Ascending aorta (tissue), 2 donors: ENCODE measurements around the gene TMEM271. TPM values are rescaled to one million over a fixed set of nuclear protein-coding genes. Genes with fewer than 3 reads are reported as not detected.

Experiments
- DNase-seq, 2 donors: peaks; one replicate each; pipeline ENCODE4 v3.0.0-alpha.2; 2019; ENCODE audit warnings: low spot score in 2 of 2
- H3K27ac ChIP-seq, 2 donors: fragments of 200-600 bp; sonication (generic); one replicate each; pipeline ENCODE4 v1.5.1; 2016 to 2017; ENCODE audit warnings: mild to moderate bottlenecking in 1 of 2
- H3K27me3 ChIP-seq: fragments of 200-600 bp; sonication (generic); one replicate; pipeline ENCODE4 v1.5.1; 2017
- H3K36me3 ChIP-seq, 2 donors: fragments of 200-600 bp; sonication (generic); one replicate each; pipeline ENCODE4 v1.5.1; 2016
- H3K4me1 ChIP-seq, 2 donors: fragments of 200-600 bp; sonication (generic); one replicate each; pipeline ENCODE4 v1.5.1; 2016 to 2017; ENCODE audit warnings: mild to moderate bottlenecking in 1 of 2
- H3K4me3 ChIP-seq, 2 donors: fragments of 200-600 bp; sonication (generic); one replicate each; pipeline ENCODE4 v1.5.1; 2016 to 2017; ENCODE audit warnings: mild to moderate bottlenecking in 1 of 2
- H3K9me3 ChIP-seq, 2 donors: fragments of 200-600 bp; sonication (generic); one replicate each; pipeline ENCODE4 v1.5.1; 2016
- CTCF ChIP-seq, 3 experiments: fragments of 200-600 bp in 2 of 3; fragments of 450-650 bp in 1 of 3; sonication (generic) in 2 of 3; IDR thresholded peaks; one replicate each; pipeline ENCODE4 v1.5.1; 2016 to 2019; ENCODE audit warnings: antibody characterized with exemption in 3 of 3, mild to moderate bottlenecking in 1 of 3, moderate library complexity in 1 of 3
- intact Hi-C: fragments of 100-400 bp; cut with DNase I; formaldehyde crosslinking; loops from one replicate; pipeline ENCODE4 v1.15.1; 2023
- total RNA-seq: library from RNA; depleted of rRNA; stranded (reverse); fragments of >200 nt; gene quantifications from one replicate; pipeline ENCODE4 v1.1.0, GENCODE V29; 2016

Gene TMEM271
- total RNA-seq, 1 donor from 2014 or later: not detected

GRCh38 chr4:544386-545105, 31.5 kb downstream of the TMEM271 start:
- Histone ChIP-seq H3K4me3 (no peak overlapping the region), H3K27ac (no peak overlapping the region), H3K27me3 (no peaks in the 10 kb centered on the region), H3K36me3 (no peaks in the 10 kb centered on the region), H3K9me3 (no peaks in the 10 kb centered on the region), H3K4me1 (no peaks in the 10 kb centered on the region)
- intact Hi-C loops: no loop called here
- no peak for TF ChIP-seq CTCF (IDR thresholded peaks at IDR 0.05)
- DNase-seq: no peak

- no peak for TF ChIP-seq CTCF (IDR thresholded peaks at IDR 0.05)
- intact Hi-C loops: no loop called here
- Histone ChIP-seq H3K4me1 (no peaks in the 10 kb centered on the region), H3K9me3 (no peaks in the 10 kb centered on the region), H3K27ac (no peak overlapping the region), H3K36me3 (peaks cover 12 to 17% of the 10 kb centered on the region in 2 donors), H3K4me3 (no peak overlapping the region), H3K27me3 (no peaks in the 10 kb centered on the region)
- DNase-seq: no peak
Measured at GRCh38 chr4:541271-541670, 34.8 kb downstream of the TMEM271 start.

- intact Hi-C loops: no loop called here
- no peak for DNase-seq
- peaks cover 38 to 42% of the 10 kb centered on the region in 2 donors for H3K36me3 ChIP-seq
- TF ChIP-seq CTCF (IDR thresholded peaks at IDR 0.05): no peak
- no peak overlapping the region for H3K27ac ChIP-seq
- no peaks in the 10 kb centered on the region for H3K27me3 ChIP-seq
- H3K4me3 ChIP-seq: no peak overlapping the region
- H3K9me3 ChIP-seq: no peaks in the 10 kb centered on the region
- no peaks in the 10 kb centered on the region for H3K4me1 ChIP-seq
Measured at GRCh38 chr4:538542-539142, 37.5 kb downstream of the TMEM271 start.

GRCh38 chr4:537436-538264, 38.4 kb downstream of the TMEM271 start:
- Histone ChIP-seq H3K4me3 (no peak overlapping the region), H3K36me3 (peaks cover 44 to 49% of the 10 kb centered on the region in 2 donors), H3K27me3 (no peaks in the 10 kb centered on the region), H3K4me1 (no peaks in the 10 kb centered on the region), H3K9me3 (no peaks in the 10 kb centered on the region), H3K27ac (no peak overlapping the region)
- DNase-seq: no peak
- intact Hi-C loops: no loop called here
- no peak for TF ChIP-seq CTCF (IDR thresholded peaks at IDR 0.05)

GRCh38 chr4:536351-536972, 39.6 kb downstream of the TMEM271 start:
- no peak for TF ChIP-seq CTCF (IDR thresholded peaks at IDR 0.05)
- intact Hi-C loops: no loop called here
- no peak for DNase-seq

More at GRCh38 chr4:536351-536972, 39.6 kb downstream of the TMEM271 start:
- Histone ChIP-seq H3K9me3 (no peaks in the 10 kb centered on the region), H3K4me3 (no peak overlapping the region), H3K27ac (no peak overlapping the region), H3K36me3 (peaks cover 51 to 60% of the 10 kb centered on the region in 2 donors), H3K4me1 (no peaks in the 10 kb centered on the region), H3K27me3 (no peaks in the 10 kb centered on the region)
